ENCODE data around the gene CREG1. TPM values are rescaled to one million over a fixed set of nuclear protein-coding genes. Genes with fewer than 3 reads are reported as not detected.

CREG1 gene
- total and polyA plus RNA-seq, 4 donors, result 86.8 to 123 (median 95.8) TPM

- no peaks in the 10 kb centered on the region for H3K4me1 ChIP-seq (ENCODE audit: control insufficient read depth in 4 of 4, insufficient read depth in 4 of 4, low read length in 3 of 4)
- no peaks in the 10 kb centered on the region for H3K9me3 ChIP-seq (ENCODE audit: control insufficient read depth in 4 of 4, low read length in 3 of 4)
- no peaks in the 10 kb centered on the region for H3K36me3 ChIP-seq (ENCODE audit: control insufficient read depth in 4 of 4, insufficient read depth in 3 of 4, low read depth in 1 of 4, low read length in 3 of 4)
- no peak for DNase-seq (ENCODE audit: low spot score)
- no peak overlapping the region for H3K9ac ChIP-seq (ENCODE audit: low read depth in 1 of 2, low read length in 2 of 2)
- peaks cover 0 to 7% (median 0%) of the 10 kb centered on the region in 4 donors for H3K27me3 ChIP-seq (ENCODE audit: control insufficient read depth in 4 of 4, insufficient read depth in 4 of 4, low read length in 3 of 4)
- no peak overlapping the region for H3K4me3 ChIP-seq (ENCODE audit: low read depth in 1 of 3, low read length in 3 of 3)
- WGBS, result 68% methylated on average over 4 of the region's 4 CpGs
- no peak for TF ChIP-seq JUND (IDR thresholded peaks at IDR 0.05)
- TF ChIP-seq, protein P1, sequence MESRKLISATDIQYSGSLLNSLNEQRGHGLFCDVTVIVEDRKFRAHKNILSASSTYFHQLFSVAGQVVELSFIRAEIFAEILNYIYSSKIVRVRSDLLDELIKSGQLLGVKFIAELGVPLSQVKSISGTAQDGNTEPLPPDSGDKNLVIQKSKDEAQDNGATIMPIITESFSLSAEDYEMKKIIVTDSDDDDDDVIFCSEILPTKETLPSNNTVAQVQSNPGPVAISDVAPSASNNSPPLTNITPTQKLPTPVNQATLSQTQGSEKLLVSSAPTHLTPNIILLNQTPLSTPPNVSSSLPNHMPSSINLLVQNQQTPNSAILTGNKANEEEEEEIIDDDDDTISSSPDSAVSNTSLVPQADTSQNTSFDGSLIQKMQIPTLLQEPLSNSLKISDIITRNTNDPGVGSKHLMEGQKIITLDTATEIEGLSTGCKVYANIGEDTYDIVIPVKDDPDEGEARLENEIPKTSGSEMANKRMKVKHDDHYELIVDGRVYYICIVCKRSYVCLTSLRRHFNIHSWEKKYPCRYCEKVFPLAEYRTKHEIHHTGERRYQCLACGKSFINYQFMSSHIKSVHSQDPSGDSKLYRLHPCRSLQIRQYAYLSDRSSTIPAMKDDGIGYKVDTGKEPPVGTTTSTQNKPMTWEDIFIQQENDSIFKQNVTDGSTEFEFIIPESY (IDR thresholded peaks at IDR 0.05), result no peak
- TF ChIP-seq SP1 (IDR thresholded peaks at IDR 0.05), result no peak
- TF ChIP-seq TAF1 (conservative IDR thresholded peaks at IDR 0.05), result no peak
- TF ChIP-seq YY1 (IDR thresholded peaks at IDR 0.05), result no peak
- TF ChIP-seq HNF4G (IDR thresholded peaks at IDR 0.05), result no peak
- TF ChIP-seq GABPA (IDR thresholded peaks at IDR 0.05 in 1 of 2, conservative IDR thresholded peaks at IDR 0.05 in 1 of 2), result no peak
- TF ChIP-seq EGR1 (IDR thresholded peaks at IDR 0.05; ENCODE audit: low read depth in 2 of 2), result no peak
- no peak for TF ChIP-seq RAD21 (IDR thresholded peaks at IDR 0.05)
- TF ChIP-seq RXRA (IDR thresholded peaks at IDR 0.05), result no peak
- TF ChIP-seq REST (IDR thresholded peaks at IDR 0.05), result no peak
- no peak for TF ChIP-seq HNF4A (conservative IDR thresholded peaks at IDR 0.05)
- no peak for TF ChIP-seq FOXA2 (IDR thresholded peaks at IDR 0.05)
- no peak for TF ChIP-seq ATF3 (IDR thresholded peaks at IDR 0.05)
- TF ChIP-seq NR2F2 (IDR thresholded peaks at IDR 0.05), result no peak
- TF ChIP-seq CTCF (IDR thresholded peaks at IDR 0.05; ENCODE audit: low read depth, low read length, missing input control), result no peak
- TF ChIP-seq FOXA1 (IDR thresholded peaks at IDR 0.05), result no peak
- H3K27ac ChIP-seq (ENCODE audit: low read depth in 1 of 2, low read length in 2 of 2), result no peak overlapping the region
These were observed 54.5 kb downstream of the CREG1 start for GRCh38 chr1:167499106-167499505.

All from liver (tissue), 9 donors.